Panc1 (cell line): Measurements from ENCODE around the gene ITPRIP.

Experiments
- POLR2AphosphoS5 ChIP-seq: IDR thresholded peaks from 2 replicates; pipeline ENCODE4 v1.6.1; 2012; ENCODE audit warnings: mild to moderate bottlenecking, low read depth, low read length, moderate library complexity
- SIN3A ChIP-seq: IDR thresholded peaks from 2 replicates; pipeline ENCODE4 v1.6.1; 2012; ENCODE audit warnings: low read depth, mild to moderate bottlenecking, low read length, moderate library complexity, borderline replicate concordance; ENCODE audit not compliant: insufficient read depth
- TCF7L2 ChIP-seq: IDR thresholded peaks from 2 replicates; pipeline ENCODE4 v1.6.1; 2011; ENCODE audit warnings: mild to moderate bottlenecking, low read depth, low read length, inconsistent platforms
- TF ChIP-seq, protein P1 (sequence below): fragments of 450-650 bp; IDR thresholded peaks from 2 replicates; pipeline ENCODE4 v1.5.1; 2017; ENCODE audit warnings: mild to moderate bottlenecking

DNA sequence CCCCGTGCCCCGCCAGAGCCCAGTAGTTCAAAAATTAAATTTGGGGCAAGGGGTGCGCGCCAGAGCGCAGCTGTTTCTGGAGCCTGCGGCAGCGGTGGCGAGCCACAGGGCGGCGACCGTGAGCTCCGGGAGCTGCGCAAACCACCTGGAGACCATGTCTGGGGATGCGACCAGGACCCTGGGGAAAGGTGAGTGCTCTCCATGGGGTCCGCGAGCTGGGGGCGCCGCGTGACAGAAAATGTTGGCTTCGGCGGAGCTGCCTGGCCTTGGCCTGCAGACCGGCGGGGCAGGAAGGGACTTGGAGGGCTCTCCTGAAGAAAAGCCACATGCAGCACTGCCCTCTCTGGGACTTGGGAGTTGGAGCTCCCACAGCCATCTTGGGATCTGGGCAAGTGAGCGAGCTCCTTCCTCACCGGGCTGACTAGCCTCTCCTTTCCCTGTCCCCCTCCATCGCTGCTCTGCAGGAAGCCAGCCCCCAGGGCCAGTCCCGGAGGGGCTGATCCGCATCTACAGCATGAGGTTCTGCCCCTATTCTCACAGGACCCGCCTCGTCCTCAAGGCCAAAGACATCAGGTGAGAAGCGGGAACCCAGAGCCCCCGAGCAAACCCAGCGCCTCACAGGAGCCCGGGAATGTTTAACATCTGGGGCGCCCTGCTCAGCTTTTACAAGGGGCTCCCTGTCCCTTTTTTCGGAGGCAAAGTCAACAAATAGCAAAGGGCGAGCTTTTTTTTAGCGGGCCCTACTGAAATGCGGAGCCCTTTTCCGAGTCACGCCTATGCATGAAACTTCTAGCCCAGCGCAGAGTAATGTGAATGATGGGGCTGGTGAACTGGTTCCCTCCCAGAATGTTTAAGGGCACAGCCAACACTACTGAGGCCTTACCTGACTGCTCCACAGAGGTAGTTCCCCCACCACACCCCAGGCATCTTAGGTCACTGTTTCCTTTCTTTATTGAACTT is 63.2 kb downstream of the ITPRIP start:
- TF ChIP-seq, protein P1, sequence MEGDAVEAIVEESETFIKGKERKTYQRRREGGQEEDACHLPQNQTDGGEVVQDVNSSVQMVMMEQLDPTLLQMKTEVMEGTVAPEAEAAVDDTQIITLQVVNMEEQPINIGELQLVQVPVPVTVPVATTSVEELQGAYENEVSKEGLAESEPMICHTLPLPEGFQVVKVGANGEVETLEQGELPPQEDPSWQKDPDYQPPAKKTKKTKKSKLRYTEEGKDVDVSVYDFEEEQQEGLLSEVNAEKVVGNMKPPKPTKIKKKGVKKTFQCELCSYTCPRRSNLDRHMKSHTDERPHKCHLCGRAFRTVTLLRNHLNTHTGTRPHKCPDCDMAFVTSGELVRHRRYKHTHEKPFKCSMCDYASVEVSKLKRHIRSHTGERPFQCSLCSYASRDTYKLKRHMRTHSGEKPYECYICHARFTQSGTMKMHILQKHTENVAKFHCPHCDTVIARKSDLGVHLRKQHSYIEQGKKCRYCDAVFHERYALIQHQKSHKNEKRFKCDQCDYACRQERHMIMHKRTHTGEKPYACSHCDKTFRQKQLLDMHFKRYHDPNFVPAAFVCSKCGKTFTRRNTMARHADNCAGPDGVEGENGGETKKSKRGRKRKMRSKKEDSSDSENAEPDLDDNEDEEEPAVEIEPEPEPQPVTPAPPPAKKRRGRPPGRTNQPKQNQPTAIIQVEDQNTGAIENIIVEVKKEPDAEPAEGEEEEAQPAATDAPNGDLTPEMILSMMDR = peak; percentile 100
- TF ChIP-seq SIN3A (no peak), POLR2AphosphoS5 (peak; percentile 64), TCF7L2 (no peak)
